Activated naive CD4-positive, alpha-beta T cell treated with anti-CD3 and anti-CD28 coated beads, Interleukin-2, amount 10 ng/mL, durations not matched to agents 7 days and 5 days (primary cell): ENCODE measurements around the gene KIF20B.
A peak's percentile ranks its signal among the peaks of the same experiment; 100 is the strongest.
"Not testable (repeated sequence)": the region's sequence is repeated elsewhere in the genome, so short reads cannot be mapped to it uniquely, and the experiment has no call there.

Experiments used
- CTCF ChIA-PET: fragments of 350-600 bp; sonication (Branson Sonifier 250); formaldehyde crosslinking; loops from one replicate; lab custom pipeline; 2021; ENCODE audit warnings: antibody characterized with exemption; lab: Charles Lee
- DNase-seq: peaks from one replicate; pipeline ENCODE4 v3.0.0-alpha.2; 2020
- H3K27ac Mint-ChIP-seq: one replicate; pipeline ENCODE4 v1.8.0; 2021; ENCODE audit warnings: mild to moderate bottlenecking, moderate library complexity, mixed read lengths
- H3K27me3 Mint-ChIP-seq: one replicate; pipeline ENCODE4 v1.8.0; 2021; ENCODE audit warnings: mild to moderate bottlenecking, mixed read lengths
- H3K36me3 Mint-ChIP-seq: one replicate; pipeline ENCODE4 v1.8.0; 2021; ENCODE audit warnings: mixed read lengths
- H3K4me1 Mint-ChIP-seq: one replicate; pipeline ENCODE4 v1.8.0; 2021; ENCODE audit warnings: mixed read lengths
- H3K4me3 Mint-ChIP-seq: one replicate; pipeline ENCODE4 v1.8.0; 2021; ENCODE audit warnings: mild to moderate bottlenecking, moderate library complexity, mixed read lengths
- H3K9me3 Mint-ChIP-seq: one replicate; pipeline ENCODE4 v1.8.0; 2021; ENCODE audit warnings: mixed read lengths

Gene KIF20B

GRCh38 chr10:89706011-89706410 lies 4.6 kb downstream of the KIF20B start:
- peaks cover 32% of the 10 kb centered on the region for H3K36me3 Mint-ChIP-seq
- CTCF ChIA-PET, result no interaction called here
- no peaks in the 10 kb centered on the region for H3K9me3 Mint-ChIP-seq
- no peak for DNase-seq
- H3K4me1 Mint-ChIP-seq, result peaks cover 54% of the 10 kb centered on the region
- no peaks in the 10 kb centered on the region for H3K27me3 Mint-ChIP-seq
- H3K27ac Mint-ChIP-seq, result no peak overlapping the region
- H3K4me3 Mint-ChIP-seq, result no peak overlapping the region

GRCh38 chr10:89707372-89707771 lies 6.0 kb downstream of the KIF20B start:
- Mint-ChIP-seq H3K27ac (no peak overlapping the region), H3K9me3 (no peaks in the 10 kb centered on the region), H3K27me3 (no peaks in the 10 kb centered on the region), H3K36me3 (peaks cover 38% of the 10 kb centered on the region), H3K4me3 (no peak overlapping the region), H3K4me1 (peaks cover 47% of the 10 kb centered on the region)
- CTCF ChIA-PET, result no interaction called here
- no peak for DNase-seq

GRCh38 chr10:89710753-89711152 lies 9.4 kb downstream of the KIF20B start:
- DNase-seq, result no peak
- Mint-ChIP-seq H3K4me1 (peaks cover 18% of the 10 kb centered on the region), H3K36me3 (peaks cover 31% of the 10 kb centered on the region), H3K9me3 (no peaks in the 10 kb centered on the region), H3K27ac (no peak overlapping the region), H3K4me3 (no peak overlapping the region), H3K27me3 (no peaks in the 10 kb centered on the region)
- CTCF ChIA-PET, result no interaction called here

- H3K36me3 Mint-ChIP-seq, result peaks cover 40% of the 10 kb centered on the region
- peaks cover 20% of the 10 kb centered on the region for H3K4me1 Mint-ChIP-seq
- CTCF ChIA-PET, result no interaction called here
- no peaks in the 10 kb centered on the region for H3K9me3 Mint-ChIP-seq
- H3K27ac Mint-ChIP-seq, result no peak overlapping the region
- no peaks in the 10 kb centered on the region for H3K27me3 Mint-ChIP-seq
- H3K4me3 Mint-ChIP-seq, result no peak overlapping the region
- no peak for DNase-seq
These were observed 33.2 kb downstream of the KIF20B start for GRCh38 chr10:89734616-89735015.

- no peak overlapping the region for H3K4me3 Mint-ChIP-seq
- H3K27ac Mint-ChIP-seq, result peak overlapping the region; percentile 84
- no peak for DNase-seq
- H3K27me3 Mint-ChIP-seq, result no peaks in the 10 kb centered on the region
- H3K9me3 Mint-ChIP-seq, result no peaks in the 10 kb centered on the region
- H3K36me3 Mint-ChIP-seq, result peaks cover 35% of the 10 kb centered on the region
- CTCF ChIA-PET, result interaction anchor here (1.0 to 1.2 kb wide), 2 partner anchors 10 to 37 kb away, joined by 3 read pairs; partner anchors contain the start of gene KIF20B
- peaks cover 33% of the 10 kb centered on the region for H3K4me1 Mint-ChIP-seq
These were observed 37.3 kb downstream of the KIF20B start for GRCh38 chr10:89738551-89739209.

DNA sequence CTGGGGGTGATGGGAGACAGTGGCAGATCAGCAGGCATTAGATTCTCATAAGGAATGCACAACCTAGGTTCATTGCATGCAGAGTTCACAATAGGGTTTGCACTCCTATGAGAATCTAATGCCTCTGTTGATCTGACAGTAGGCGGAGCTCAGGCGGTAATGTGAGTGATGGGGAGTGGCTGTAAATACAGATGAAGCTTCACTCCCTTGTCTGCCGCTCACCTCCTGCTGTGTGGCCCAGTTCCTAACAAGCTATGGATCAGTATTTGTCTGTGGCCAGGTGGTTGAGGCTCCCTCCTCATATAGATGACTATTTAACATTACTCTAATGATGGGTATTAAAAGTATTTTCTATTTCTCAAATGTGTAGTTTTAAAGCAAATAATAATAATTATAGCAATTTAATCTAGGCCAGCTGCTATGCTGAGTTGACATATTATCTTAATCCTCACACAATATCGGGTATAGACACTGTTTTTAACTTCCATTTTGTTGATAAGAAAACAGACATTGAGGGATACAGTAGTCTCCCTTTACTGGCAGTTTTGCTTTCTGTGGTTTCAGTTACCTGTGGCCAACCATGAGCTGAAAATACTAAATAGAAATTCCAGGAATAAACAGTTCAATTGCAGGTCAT lies 39.9 kb downstream of the KIF20B start:
- DNase-seq, result no peak
- Mint-ChIP-seq H3K9me3 (no peaks in the 10 kb centered on the region), H3K4me1 (peaks cover 33% of the 10 kb centered on the region), H3K27ac (no peak overlapping the region), H3K4me3 (no peak overlapping the region), H3K36me3 (peaks cover 40% of the 10 kb centered on the region), H3K27me3 (no peaks in the 10 kb centered on the region)
- CTCF ChIA-PET, result no interaction called here

GRCh38 chr10:89744026-89744425 lies 42.6 kb downstream of the KIF20B start:
- Mint-ChIP-seq H3K4me1 (peaks cover 17% of the 10 kb centered on the region), H3K9me3 (no peaks in the 10 kb centered on the region), H3K36me3 (peaks cover 33% of the 10 kb centered on the region), H3K27ac (no peak overlapping the region), H3K27me3 (no peaks in the 10 kb centered on the region), H3K4me3 (no peak overlapping the region)
- no peak for DNase-seq
- CTCF ChIA-PET, result no interaction called here

DNA sequence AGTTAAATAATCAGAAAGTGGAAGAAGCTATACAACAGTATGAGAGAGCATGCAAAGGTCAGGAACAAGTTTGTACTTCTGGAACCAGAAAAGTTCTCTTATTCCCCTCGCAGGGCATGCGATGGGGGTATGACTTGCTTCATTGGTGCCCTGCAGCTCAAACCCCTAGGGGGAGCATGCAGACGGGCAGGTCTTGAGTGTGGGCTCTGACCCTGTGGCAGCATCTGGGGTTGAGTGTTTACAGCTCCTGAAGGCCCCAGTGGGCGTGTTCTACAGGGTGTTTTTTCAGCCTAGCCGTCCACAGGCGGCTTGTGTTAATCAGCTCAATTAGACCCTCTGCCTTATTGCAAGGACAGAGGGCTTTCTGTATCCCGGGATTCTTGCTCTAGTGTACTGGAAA lies 44.5 kb downstream of the KIF20B start:
- Mint-ChIP-seq H3K27me3 (no peaks in the 10 kb centered on the region), H3K4me3 (no peak overlapping the region), H3K9me3 (no peaks in the 10 kb centered on the region), H3K4me1 (peaks cover 11% of the 10 kb centered on the region), H3K27ac (no peak overlapping the region), H3K36me3 (peaks cover 37% of the 10 kb centered on the region)
- no peak for DNase-seq
- CTCF ChIA-PET, result no interaction called here

GRCh38 chr10:89750441-89750840 lies 49.1 kb downstream of the KIF20B start:
- no peaks in the 10 kb centered on the region for H3K9me3 Mint-ChIP-seq
- CTCF ChIA-PET, result no interaction called here
- no peak for DNase-seq
- H3K4me1 Mint-ChIP-seq, result no peaks in the 10 kb centered on the region
- H3K27ac Mint-ChIP-seq, result no peak overlapping the region
- no peak overlapping the region for H3K4me3 Mint-ChIP-seq
- H3K36me3 Mint-ChIP-seq, result peaks cover 29% of the 10 kb centered on the region
- H3K27me3 Mint-ChIP-seq, result no peaks in the 10 kb centered on the region

DNA sequence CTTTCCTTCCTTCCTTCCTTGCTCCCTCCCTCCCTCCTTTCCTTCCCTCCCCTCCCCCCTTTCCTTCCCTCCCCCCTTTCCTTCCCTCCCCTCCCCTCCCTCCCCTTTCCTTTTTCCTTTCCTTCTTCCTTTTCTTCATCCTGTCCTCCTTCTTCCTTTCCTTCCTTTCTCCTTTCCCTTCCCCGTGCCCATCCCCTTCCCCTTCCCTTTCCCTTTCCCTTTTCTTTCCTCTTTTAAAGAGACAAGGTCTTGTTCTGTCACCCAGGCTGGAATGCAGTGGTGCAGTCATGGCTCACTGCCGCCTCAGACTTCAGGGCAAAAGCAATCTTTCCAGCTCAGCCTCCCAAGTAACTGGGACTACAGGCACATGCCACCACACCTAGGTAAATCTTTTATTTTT lies 54.0 kb downstream of the KIF20B start:
- Mint-ChIP-seq H3K36me3 (peaks cover 26% of the 10 kb centered on the region), H3K27me3 (no peaks in the 10 kb centered on the region), H3K4me3 (no peak overlapping the region), H3K9me3 (no peaks in the 10 kb centered on the region), H3K27ac (no peak overlapping the region), H3K4me1 (no peaks in the 10 kb centered on the region)
- CTCF ChIA-PET, result no interaction called here
- no peak for DNase-seq

DNA sequence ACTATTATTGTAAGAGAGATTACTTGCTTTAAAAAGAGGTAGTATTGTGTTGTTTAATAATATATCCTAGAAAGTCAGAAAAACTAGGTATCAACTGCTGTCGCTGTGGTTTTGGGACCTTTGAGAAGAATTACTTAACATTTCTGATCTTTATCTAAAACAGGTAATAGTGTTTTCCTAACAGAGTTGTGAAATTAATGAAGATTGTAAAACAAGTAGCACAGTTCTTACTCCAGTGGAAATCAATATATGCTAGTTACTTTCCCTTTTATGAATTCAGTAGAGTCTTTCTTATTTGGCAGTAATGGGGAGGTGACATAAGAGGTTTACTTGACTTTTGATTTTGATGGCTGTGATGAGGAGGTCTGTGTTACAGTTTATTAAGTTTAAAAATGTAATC lies 58.1 kb downstream of the KIF20B start:
- H3K4me3 Mint-ChIP-seq, result no peak overlapping the region
- no peaks in the 10 kb centered on the region for H3K27me3 Mint-ChIP-seq
- CTCF ChIA-PET, result no interaction called here
- H3K4me1 Mint-ChIP-seq, result no peaks in the 10 kb centered on the region
- no peaks in the 10 kb centered on the region for H3K9me3 Mint-ChIP-seq
- no peak for DNase-seq
- peaks cover 48% of the 10 kb centered on the region for H3K36me3 Mint-ChIP-seq
- no peak overlapping the region for H3K27ac Mint-ChIP-seq

GRCh38 chr10:89763671-89764070 lies 62.3 kb downstream of the KIF20B start:
- H3K4me3 Mint-ChIP-seq, CTCF ChIA-PET, H3K4me1 Mint-ChIP-seq, DNase-seq, H3K9me3 Mint-ChIP-seq, H3K27me3 Mint-ChIP-seq, H3K27ac Mint-ChIP-seq: not testable (repeated sequence)
- H3K36me3 Mint-ChIP-seq, result peaks cover 62% of the 10 kb centered on the region

DNA sequence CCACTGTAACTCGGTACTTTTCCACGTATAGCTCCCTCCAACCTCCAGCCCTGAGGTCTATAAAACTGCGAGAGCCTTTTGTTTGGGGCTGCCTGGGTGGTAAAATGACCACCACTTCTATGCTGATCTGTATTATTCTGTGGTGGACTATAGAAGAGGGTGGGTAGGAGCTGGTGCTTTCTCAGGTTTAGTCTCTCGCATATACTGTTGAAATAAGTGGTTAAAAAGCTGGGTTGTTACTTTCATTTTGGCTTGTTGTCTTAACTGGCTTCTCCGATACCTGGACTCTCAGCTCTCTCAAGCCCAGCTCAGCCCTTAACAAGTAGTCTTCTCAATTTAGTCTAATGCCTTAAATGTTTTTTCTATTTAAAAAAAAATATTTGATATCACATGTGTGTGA lies 70.3 kb downstream of the KIF20B start:
- CTCF ChIA-PET, result no interaction called here
- H3K36me3 Mint-ChIP-seq, result peaks cover 52% of the 10 kb centered on the region
- H3K4me1 Mint-ChIP-seq, result peaks cover 3% of the 10 kb centered on the region

GRCh38 chr10:89773081-89773480 lies 71.7 kb downstream of the KIF20B start:
- H3K27ac Mint-ChIP-seq, result no peak overlapping the region
- DNase-seq, result no peak
- no peak overlapping the region for H3K4me3 Mint-ChIP-seq
- no peaks in the 10 kb centered on the region for H3K9me3 Mint-ChIP-seq
- H3K4me1 Mint-ChIP-seq, result peaks cover 3% of the 10 kb centered on the region
- H3K36me3 Mint-ChIP-seq, result peaks cover 56% of the 10 kb centered on the region
- CTCF ChIA-PET, result interaction anchor here (0.9 kb wide), 1 partner anchor 17 kb away, joined by 3 read pairs; no protein-coding TSS in a partner anchor
- H3K27me3 Mint-ChIP-seq, result no peaks in the 10 kb centered on the region

More for the DNA sequence above, 70.3 kb downstream of the KIF20B start:
- no peak for DNase-seq
- no peak overlapping the region for H3K27ac Mint-ChIP-seq
- H3K9me3 Mint-ChIP-seq, result no peaks in the 10 kb centered on the region
- no peak overlapping the region for H3K4me3 Mint-ChIP-seq
- no peaks in the 10 kb centered on the region for H3K27me3 Mint-ChIP-seq

- CTCF ChIA-PET, result no interaction called here
- H3K27ac Mint-ChIP-seq, result no peak overlapping the region
- no peak for DNase-seq
- no peaks in the 10 kb centered on the region for H3K9me3 Mint-ChIP-seq
- H3K4me1 Mint-ChIP-seq, result no peaks in the 10 kb centered on the region
- H3K36me3 Mint-ChIP-seq, result peaks cover 50% of the 10 kb centered on the region
- H3K4me3 Mint-ChIP-seq, result no peak overlapping the region
- H3K27me3 Mint-ChIP-seq, result no peaks in the 10 kb centered on the region
These were observed 75.3 kb downstream of the KIF20B start for GRCh38 chr10:89776665-89777064.
